Measurements from ENCODE around the gene GRID2.

Gene GRID2

DNA sequence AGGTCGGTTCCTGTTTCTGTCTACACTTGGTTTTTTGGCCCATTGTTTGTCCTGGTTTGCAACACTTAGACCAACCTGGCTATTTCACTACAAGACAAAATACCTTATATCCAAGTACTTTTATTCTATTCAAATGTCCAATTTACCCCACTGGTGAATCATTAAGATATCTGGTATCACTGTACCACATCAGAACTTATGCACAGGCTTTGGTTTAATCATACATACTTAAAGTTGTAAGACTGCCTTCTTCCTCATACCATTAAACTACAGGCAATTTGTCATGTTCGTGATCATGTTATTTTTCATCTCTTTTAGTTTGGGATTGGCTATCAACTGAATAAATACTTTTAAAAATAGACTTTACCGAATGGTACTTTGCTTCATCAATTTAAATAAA is 1471.8 kb downstream of the GRID2 start:
- DNase-seq, result no peak

DNA sequence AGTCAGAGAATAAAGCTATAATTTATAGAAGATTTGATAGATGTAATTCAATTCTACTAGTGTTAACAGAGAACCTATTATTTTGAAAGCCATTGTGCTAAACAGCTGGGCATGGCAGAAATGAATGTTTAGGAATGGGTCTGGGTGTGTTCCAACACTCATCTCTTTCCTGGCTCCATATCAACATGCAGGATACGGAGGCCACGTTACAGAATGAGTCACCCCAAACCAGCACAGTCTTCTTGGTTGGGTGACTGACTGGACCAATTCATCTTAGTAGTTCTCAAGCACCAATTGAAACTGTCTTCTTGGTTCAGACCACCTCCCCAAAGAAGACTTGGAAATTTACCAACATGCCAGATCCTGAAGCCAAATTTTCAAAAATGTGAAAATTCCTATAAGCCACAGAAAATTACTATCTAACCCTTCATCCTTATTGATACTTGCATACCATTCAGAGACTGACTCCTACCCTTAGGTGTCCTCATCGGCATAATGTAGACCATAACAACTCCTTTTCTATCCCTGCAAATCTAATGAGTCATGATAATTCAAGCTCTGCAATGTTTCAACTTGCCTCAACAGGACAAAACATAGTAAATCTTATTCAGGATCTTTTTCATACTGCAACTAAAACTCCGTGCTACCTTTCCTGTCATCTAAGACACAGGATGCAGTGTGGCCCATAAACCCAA is 1472.8 kb downstream of the GRID2 start:
- no peak for DNase-seq

DNA sequence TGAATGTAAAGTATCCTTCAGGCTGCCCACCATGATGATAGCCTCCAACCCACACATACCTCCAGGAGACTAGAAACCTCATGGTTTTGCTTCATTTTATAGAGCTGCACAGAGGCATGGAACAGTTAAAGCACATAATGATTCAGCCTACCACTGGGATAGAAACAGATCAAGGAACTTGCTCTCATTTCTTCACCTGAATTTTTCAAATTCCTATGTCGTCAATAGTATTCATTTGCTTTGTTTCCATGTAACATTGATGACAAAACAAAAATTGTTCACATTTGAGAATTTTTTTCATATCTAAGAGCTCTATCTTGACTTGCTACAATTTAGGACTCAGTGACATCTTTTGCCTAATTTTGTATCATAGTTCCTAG is 1473.3 kb downstream of the GRID2 start:
- DNase-seq, result no peak

DNA sequence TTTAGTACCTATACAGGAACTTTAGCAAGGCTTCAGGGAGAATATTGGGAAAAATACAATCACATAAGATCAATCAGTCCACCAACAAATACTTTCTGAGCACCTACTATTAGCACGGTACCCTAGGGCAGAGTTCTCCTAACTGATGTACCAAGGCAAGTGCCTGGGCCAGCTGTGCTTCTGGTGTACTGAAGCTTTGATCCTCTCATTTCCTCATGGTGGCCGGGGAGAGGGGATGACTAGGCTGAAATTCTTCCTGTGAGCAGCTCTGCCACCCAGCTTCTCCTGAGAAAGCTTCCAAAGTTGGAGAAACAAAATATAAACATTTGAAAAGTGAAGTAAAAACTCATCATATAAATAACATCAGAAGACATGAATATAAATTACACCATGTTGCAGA is 1475.5 kb downstream of the GRID2 start:
- DNase-seq, result no peak

DNA sequence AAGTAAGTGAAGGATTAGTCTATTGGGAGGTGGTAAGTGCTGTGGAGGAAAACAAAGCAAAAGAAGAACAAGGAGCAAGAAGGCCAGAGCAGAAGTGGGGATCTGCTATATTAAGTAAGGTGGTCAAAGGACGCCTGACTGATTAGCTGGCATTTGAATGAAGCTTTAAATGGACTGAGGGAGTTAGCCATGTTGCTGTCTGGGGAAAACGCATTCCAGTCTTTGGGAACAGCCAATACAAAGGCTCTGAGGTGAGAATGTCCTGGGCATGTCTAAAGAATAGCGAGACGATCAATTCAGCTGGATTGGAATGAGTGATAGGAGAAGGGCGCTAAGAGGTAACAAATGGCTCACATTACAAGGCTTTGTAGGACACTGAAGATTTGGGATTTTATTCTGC is 1476.3 kb downstream of the GRID2 start:
- no peak for DNase-seq

DNA sequence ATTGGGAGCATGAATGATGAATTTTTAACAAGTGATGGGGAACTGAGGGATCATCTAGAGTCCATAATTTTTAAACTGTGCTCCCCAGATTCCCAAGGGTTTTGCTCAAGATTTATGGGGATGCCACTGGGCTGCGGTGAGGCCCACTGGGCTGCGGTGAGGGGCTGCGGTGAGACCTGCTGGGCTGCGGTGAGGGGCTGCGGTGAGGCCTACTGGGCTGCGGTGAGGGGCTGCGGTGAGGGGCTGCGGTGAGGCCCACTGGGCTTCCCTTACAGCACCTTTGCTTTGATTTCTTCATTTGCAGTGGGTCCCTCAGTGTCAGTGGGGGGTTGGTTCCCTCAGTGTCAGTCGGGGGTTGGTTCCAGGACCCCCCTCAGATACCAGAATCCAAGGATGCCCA is 1477.4 kb downstream of the GRID2 start:
- DNase-seq, result no peak

DNA sequence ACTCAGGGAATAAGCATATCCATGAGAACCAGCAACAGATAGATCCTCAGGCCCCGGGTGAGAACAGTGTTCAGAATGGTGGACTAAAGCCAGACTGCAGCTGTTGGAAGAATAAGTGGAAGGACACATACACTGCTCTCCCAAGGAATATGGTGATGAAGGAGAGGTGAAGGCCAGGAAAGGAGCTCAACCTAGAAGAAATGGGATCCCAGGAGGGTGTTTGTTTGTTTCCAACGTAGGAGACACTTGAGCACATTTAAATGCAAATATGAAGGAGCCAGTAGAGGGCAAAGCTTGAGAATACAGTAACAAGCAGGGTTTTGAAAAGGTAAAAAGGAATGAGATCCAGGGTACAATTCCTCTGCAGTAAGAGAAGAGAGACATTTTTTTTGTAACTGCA is 1482.4 kb downstream of the GRID2 start:
- no peak for DNase-seq

DNA sequence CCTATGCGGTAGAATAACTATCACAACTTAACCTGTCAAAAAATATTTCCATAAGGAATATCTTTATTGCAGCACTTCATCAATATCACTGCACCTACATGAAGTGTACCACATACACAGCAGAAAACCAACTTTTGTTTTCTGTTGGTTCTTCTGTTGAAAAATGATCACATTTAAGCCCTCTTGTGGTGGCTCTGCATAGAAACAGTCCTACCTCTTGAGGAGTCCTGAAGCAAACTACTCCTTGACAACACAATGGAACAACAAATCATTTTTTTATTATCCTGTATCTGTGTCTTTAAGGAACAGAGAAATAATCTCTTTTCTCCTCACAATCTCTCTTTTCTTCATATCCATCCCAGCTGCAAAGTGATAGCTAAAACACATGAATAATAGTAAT is 1484.9 kb downstream of the GRID2 start:
- DNase-seq, result no peak

DNA sequence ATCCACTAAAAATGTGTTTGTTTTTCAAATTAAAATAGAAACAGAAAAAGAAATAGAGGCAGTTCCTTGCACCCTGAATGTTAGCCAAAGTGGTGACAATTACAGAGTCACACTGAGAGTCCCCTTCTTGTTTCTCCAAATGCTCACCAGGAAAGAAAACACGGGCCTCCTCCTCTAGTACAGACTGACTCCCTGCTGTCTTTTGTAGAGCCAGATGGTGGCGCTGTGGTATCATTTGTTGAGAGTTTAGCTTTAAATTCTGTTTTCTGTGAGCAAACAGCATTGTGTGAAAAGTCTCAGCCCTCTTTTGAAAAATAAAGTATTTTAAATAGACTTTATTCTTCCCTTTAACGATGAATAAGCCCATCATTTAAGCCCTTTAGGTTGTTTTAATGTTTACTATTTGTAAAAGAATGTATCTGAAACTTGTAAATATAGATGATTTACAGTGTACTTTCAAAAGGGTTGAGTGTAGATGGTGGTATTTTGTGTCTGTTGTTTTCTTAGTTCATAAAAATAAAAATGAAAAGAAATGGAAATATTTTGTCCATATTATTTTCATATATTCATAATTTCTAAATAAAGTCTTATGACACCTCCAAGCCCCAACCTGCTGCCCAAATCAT is 1487.9 kb downstream of the GRID2 start:
- peak in 1 of 2 experiments; percentile 6 for DNase-seq

DNA sequence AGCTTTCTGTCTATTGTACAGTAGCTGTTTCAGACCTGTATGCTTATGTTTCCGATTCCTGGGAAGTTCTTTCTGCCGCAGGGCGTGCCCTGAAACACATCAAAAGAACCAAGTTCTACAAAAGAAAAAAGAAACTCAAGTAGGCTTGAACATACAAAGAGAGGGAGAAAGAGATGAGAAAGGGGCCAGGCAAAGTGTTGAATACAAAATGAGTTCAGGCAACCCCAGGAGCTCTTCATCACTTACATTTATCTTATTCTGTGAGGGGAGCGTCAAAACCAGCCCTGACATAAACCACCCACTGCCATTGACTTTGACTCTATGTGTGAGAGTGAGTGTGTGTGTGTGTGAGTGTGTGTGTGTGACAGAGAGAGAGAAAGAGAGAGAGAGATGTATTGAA is 1498.3 kb downstream of the GRID2 start:
- DNase-seq, result no peak

DNA sequence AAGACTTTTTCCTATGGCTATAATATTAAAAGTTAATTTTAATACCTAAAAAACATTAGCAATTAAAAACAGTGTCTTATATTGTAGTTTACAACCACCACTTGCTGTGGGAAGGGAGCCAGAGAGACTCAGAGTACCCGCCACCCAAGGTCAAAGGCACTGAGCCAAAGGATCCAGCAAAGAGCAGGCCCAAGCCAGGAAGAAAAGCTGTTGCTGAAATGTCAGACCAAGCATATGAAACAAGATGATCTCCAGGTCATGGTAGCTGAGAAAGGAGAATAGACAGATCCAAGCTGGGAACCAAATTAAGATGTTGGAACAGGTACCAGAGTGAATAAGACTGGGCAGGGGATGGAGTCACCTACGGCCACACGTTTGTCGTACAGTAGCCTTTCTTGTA is 1506.0 kb downstream of the GRID2 start:
- DNase-seq, result no peak

DNA sequence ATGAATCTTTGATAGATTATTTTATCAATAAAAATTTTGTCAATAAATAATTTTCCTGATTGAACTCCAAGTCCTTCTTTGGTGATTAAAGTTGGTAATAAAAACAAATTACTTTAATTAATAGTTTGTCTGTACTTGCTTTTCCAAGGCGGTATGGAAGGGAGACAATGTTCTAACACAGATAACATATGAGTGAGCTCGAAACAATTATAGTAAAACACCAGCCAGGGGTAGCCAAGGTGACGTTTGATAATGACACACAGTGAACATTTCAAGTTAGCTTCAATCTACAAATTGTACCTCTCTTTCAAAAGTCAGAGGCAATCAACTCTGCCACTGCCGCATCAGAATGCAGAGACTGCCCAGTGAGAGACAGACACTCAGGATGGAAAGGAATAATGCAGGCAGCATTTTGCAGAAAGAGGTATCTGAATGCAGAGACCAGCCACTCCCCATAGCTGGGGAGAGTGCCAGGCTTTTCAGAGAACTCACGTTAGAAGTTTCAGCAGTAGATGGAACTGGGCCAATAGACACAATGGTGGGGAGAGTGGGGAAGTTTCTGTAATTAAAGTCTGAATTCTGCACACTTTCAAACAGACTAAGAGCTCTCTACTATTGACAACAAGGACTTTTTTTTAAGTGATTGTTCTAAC is 1506.7 kb downstream of the GRID2 start:
- no peak for DNase-seq

DNA sequence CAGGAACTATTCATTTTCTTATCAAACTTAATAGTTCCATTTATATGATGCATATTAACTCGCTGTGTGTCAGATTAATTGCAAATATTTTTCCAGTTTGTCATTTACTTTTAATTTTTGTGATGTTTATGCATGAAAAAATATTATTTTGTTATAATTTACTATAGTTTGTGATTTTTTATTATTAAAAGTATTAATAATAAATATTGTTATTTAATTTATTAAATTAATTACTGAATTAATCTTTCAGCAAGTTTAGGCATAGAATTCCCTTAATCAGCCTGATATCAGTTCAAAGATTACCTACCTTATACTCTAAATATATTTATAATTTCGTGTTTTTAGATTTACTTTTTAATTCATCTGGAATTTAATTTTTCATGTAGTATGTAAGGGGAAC is 1509.3 kb downstream of the GRID2 start:
- no peak for DNase-seq

DNA sequence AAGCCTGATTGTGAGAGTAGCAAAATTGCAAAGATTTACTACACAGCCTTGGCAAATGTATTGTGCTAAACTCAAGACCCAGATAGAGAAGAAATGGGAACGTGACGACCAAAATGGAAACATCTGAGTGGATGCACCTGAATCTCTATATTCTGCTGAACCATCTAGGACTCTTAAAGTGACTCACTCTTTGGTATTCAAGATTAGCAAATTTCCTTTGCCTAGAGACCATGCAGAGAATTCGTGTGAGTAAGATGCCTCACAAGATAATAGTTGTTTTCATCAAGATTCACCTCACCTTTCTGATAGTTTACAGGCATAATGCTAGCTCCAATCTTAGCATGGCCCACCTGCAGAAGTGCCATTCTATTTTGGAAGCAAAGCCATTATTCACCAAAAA is 1510.4 kb downstream of the GRID2 start:
- DNase-seq, result no peak

DNA sequence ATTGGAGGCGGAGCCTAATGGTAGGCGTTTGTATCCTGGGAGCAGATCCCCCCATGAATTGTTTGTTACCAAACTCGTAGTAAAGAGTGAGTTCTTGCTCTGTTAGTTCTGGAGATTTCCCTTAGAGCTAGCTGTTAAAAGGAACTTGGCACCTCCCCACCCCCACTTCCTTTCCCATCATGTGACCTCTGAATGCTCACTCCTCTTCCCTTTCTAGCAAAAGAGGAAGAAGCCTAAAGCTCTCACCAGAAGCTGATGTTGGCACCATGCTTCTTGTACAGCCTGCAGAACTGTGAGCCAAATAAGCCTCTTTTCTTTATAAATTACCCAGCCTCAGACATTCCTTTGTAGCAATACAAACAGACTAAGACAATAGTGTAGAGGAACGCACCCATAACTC is 1511.0 kb downstream of the GRID2 start:
- DNase-seq, result no peak
